Large intestine (tissue), 3 donors: ENCODE data around the gene TTC7B. TPM values are rescaled to one million over a fixed set of nuclear protein-coding genes. Genes with fewer than 3 reads are reported as not detected.

Source experiments
- DNase-seq, 2 donors: peaks; one replicate each; pipeline versions ENCODE4 v3.0.0 to v3.0.0-alpha.2; 2013
- H3K27ac ChIP-seq: one replicate; pipeline ENCODE4 v1.5.1; 2013; ENCODE audit warnings: low read length
- H3K27me3 ChIP-seq: 2 replicates; pipeline ENCODE4 v1.6.1; 2013; ENCODE audit warnings: low read length; ENCODE audit not compliant: control insufficient read depth, insufficient read depth
- H3K36me3 ChIP-seq: 2 replicates; pipeline ENCODE4 v1.6.1; 2013; ENCODE audit warnings: low read length; ENCODE audit not compliant: control insufficient read depth, insufficient read depth
- H3K4me1 ChIP-seq: one replicate; pipeline ENCODE4 v1.6.1; 2013; ENCODE audit warnings: low read length; ENCODE audit not compliant: control insufficient read depth, insufficient read depth
- H3K4me3 ChIP-seq: one replicate; pipeline ENCODE4 v1.5.1; 2013; ENCODE audit warnings: low read length
- H3K9me3 ChIP-seq: one replicate; pipeline ENCODE4 v1.6.1; 2013; ENCODE audit warnings: mild to moderate bottlenecking, low read depth, low read length, moderate library complexity; ENCODE audit not compliant: control insufficient read depth
- WGBS: methylation state at CpG from one replicate; pipeline ENCODE4 v1.1.5; 2013; ENCODE audit warnings: low lambda C conversion rate; ENCODE audit not compliant: insufficient coverage; 5-methylcytosine and 5-hydroxymethylcytosine counted together
- polyA plus RNA-seq: library from polyadenylated mRNA; unstranded; fragments of 120-200 nt; gene quantifications from one replicate; pipeline ENCODE4 v1.2.1, GENCODE V29; 2013

Gene TTC7B
- polyA plus RNA-seq, 1 donor, result 12.2 TPM

DNA sequence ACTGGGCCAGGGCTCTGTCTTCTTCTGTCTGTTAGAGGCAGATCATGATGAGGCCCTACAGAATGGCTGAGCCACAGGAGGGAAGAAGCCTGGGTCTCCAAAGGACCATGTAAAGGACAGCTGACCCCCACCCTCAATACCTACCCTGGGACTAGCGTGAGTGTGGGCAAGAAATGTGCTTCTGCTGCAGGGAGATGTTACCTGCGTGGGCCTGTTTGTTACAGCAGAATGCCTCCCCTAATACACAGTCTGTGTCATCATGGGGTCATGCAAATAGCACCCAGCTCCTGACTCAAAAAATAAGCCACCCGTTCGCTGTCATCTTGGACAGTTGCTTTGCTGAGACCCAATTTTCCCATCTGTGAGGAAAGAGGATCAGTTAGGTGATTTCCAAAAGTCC is 328.8 kb downstream of the TTC7B start:
- no peak for DNase-seq
- no peaks in the 10 kb centered on the region for H3K36me3 ChIP-seq
- H3K4me1 ChIP-seq, result peaks cover 10% of the 10 kb centered on the region
- H3K4me3 ChIP-seq, result no peak overlapping the region
- H3K27me3 ChIP-seq, result no peaks in the 10 kb centered on the region
- WGBS, result no CpG with 5 or more reads among the region's 4 CpGs
- no peaks in the 10 kb centered on the region for H3K9me3 ChIP-seq
- H3K27ac ChIP-seq, result peak overlapping the region; percentile 27

GRCh38 chr14:90487031-90487430 is 329.2 kb downstream of the TTC7B start:
- Histone ChIP-seq H3K27me3 (no peaks in the 10 kb centered on the region), H3K36me3 (no peaks in the 10 kb centered on the region), H3K9me3 (no peaks in the 10 kb centered on the region), H3K27ac (peak overlapping the region; percentile 27), H3K4me3 (no peak overlapping the region), H3K4me1 (peaks cover 10% of the 10 kb centered on the region)
- peak; percentile 34 to 53 for DNase-seq
- no CpG with 5 or more reads among the region's 4 CpGs for WGBS

- 86% methylated on average over 2 of the region's 3 CpGs for WGBS
- H3K9me3 ChIP-seq, result no peaks in the 10 kb centered on the region
- H3K4me3 ChIP-seq, result no peak overlapping the region
- peaks cover 10% of the 10 kb centered on the region for H3K4me1 ChIP-seq
- no peak overlapping the region for H3K27ac ChIP-seq
- no peak for DNase-seq
- no peaks in the 10 kb centered on the region for H3K36me3 ChIP-seq
- no peaks in the 10 kb centered on the region for H3K27me3 ChIP-seq
Observed at GRCh38 chr14:90484291-90484690, 331.9 kb downstream of the TTC7B start.

GRCh38 chr14:90483571-90483974 is 332.7 kb downstream of the TTC7B start:
- Histone ChIP-seq H3K9me3 (no peaks in the 10 kb centered on the region), H3K4me3 (no peak overlapping the region), H3K27ac (no peak overlapping the region), H3K4me1 (peaks cover 10% of the 10 kb centered on the region), H3K27me3 (no peaks in the 10 kb centered on the region), H3K36me3 (no peaks in the 10 kb centered on the region)
- peak; percentile 61 to 83 for DNase-seq
- no CpG with 5 or more reads among the region's 11 CpGs for WGBS

GRCh38 chr14:90483117-90483516 is 333.1 kb downstream of the TTC7B start:
- no peak overlapping the region for H3K4me3 ChIP-seq
- H3K27me3 ChIP-seq, result peaks cover under 1% of the 10 kb centered on the region
- no peaks in the 10 kb centered on the region for H3K36me3 ChIP-seq
- H3K27ac ChIP-seq, result no peak overlapping the region
- no peaks in the 10 kb centered on the region for H3K9me3 ChIP-seq
- WGBS, result 69% methylated on average over 1 of the region's 2 CpGs
- H3K4me1 ChIP-seq, result peaks cover 10% of the 10 kb centered on the region
- no peak for DNase-seq

- DNase-seq, result no peak
- H3K4me1 ChIP-seq, result no peaks in the 10 kb centered on the region
- no peak overlapping the region for H3K27ac ChIP-seq
- WGBS, result 64% methylated on average over 2 of the region's 3 CpGs
- H3K4me3 ChIP-seq, result no peak overlapping the region
- peaks cover 3% of the 10 kb centered on the region for H3K27me3 ChIP-seq
- H3K9me3 ChIP-seq, result peaks cover 4% of the 10 kb centered on the region
- H3K36me3 ChIP-seq, result no peaks in the 10 kb centered on the region
Observed at GRCh38 chr14:90475298-90475697, 340.9 kb downstream of the TTC7B start.

Other genes with a start within 250 kb of the TTC7B start
- gene RPS6KA5, start 244.2 kb upstream of the TTC7B start, polyA plus RNA-seq, result 8.6 TPM